Measurements from ENCODE around the gene SLC17A2. TPM values are rescaled to one million over a fixed set of nuclear protein-coding genes. Genes with fewer than 3 reads are reported as not detected.

SLC17A2 gene
- total and polyA plus RNA-seq, 12 donors: not detected

DNA sequence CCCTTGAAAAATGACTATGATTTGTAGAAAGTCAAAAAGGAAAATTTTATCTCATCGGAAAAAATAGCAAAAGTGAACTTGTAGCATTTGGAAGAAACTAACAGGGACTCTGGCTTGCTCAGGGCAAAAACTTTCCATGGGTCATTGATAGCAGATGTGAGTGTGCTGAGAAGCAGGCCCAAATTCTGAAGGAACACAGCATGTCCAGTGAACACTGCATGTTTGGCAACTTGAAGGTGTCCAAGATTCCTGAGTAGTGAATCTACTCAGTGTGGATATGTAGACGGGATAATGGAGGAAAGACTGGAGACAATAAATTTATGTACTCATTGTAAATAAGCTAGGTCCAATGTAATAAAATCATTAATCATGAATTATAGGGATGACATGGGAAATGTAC is 8.2 kb downstream of the SLC17A2 start:
- no peak for TF ChIP-seq CTCF (IDR thresholded peaks at IDR 0.05)
- intact Hi-C loops (cut with DNase I): no loop called here
- no peaks in the 10 kb centered on the region for H3K27me3 ChIP-seq
- DNase-seq: no peak
- no peaks in the 10 kb centered on the region for H3K36me3 ChIP-seq (replicated peaks in 1 of 2)
- 73 to 78% (median 74%) methylated on average over 2 of the region's 2 CpGs for WGBS, 4 donors
- no peak overlapping the region for H3K4me3 ChIP-seq
- H3K27ac ChIP-seq: no peak overlapping the region
- peaks cover 0 to 6% of the 10 kb centered on the region in 2 donors for H3K4me1 ChIP-seq (replicated peaks in 1 of 2)
- H3K9me3 ChIP-seq (replicated peaks in 1 of 3): no peaks in the 10 kb centered on the region

DNA sequence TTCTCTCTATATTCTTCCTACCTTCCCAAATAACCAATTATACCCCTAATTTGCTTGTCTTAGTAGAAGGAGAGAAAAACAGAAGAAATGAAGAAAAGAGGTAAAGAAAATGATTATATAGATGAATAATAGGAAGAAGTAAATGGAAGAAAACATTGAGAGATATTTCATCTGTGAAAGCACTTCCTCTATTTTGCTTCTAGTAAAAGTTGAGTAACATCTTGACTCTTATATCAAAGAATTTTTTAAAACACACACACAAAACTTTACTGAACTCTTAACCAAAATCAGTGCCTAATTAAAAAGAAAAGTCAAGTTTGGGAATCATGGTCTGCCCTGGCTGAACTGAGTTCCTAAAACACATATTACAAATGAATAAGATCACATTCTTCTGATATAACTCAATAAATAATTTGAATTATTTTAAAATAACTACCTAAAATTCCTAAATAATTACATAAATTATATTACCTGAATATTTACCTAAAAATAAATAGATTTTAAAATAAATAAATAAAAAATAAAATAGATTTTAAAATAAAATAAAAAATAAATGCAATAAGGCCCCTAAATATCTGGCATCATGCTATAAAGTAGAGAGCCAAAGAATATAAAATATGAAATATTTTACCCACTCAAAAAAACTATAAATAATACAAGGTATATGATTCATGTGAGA is 8.8 kb downstream of the SLC17A2 start:
- H3K4me1 ChIP-seq (replicated peaks in 1 of 2): no peaks in the 10 kb centered on the region
- H3K36me3 ChIP-seq (replicated peaks in 1 of 2): no peaks in the 10 kb centered on the region
- H3K27ac ChIP-seq: no peak overlapping the region
- no peak for DNase-seq
- no peak for TF ChIP-seq POLR2A (IDR thresholded peaks at IDR 0.05)
- TF ChIP-seq CTCF (IDR thresholded peaks at IDR 0.05): no peak
- no peak overlapping the region for H3K4me3 ChIP-seq
- no peaks in the 10 kb centered on the region for H3K27me3 ChIP-seq
- intact Hi-C loops (cut with DNase I): no loop called here
- H3K9me3 ChIP-seq (replicated peaks in 1 of 3): no peaks in the 10 kb centered on the region

- H3K4me1 ChIP-seq (replicated peaks in 1 of 2): no peaks in the 10 kb centered on the region
- no peak for DNase-seq
- TF ChIP-seq POLR2A (IDR thresholded peaks at IDR 0.05) (no peak), CTCF (IDR thresholded peaks at IDR 0.05) (no peak)
- 84 to 94% (median 89%) methylated on average over 5 of the region's 5 CpGs for WGBS, 4 donors
- peaks cover 9% of the 10 kb centered on the region for H3K27me3 ChIP-seq
- H3K36me3 ChIP-seq (replicated peaks in 1 of 2): no peaks in the 10 kb centered on the region
- H3K9me3 ChIP-seq (replicated peaks in 1 of 3): no peaks in the 10 kb centered on the region
- intact Hi-C loops (cut with DNase I): no loop called here
- H3K4me3 ChIP-seq: no peak overlapping the region
- no peak overlapping the region for H3K27ac ChIP-seq
These were observed 10.8 kb downstream of the SLC17A2 start for GRCh38 chr6:25919657-25920056.

- Histone ChIP-seq H3K4me3 (no peak overlapping the region), H3K27ac (no peak overlapping the region), H3K36me3 (replicated peaks in 1 of 2) (no peaks in the 10 kb centered on the region), H3K4me1 (replicated peaks in 1 of 2) (no peaks in the 10 kb centered on the region), H3K9me3 (replicated peaks in 1 of 3) (no peaks in the 10 kb centered on the region), H3K27me3 (peaks cover 9% of the 10 kb centered on the region)
- WGBS, 4 donors: 76 to 82% (median 77%) methylated on average over 5 of the region's 5 CpGs
- DNase-seq: no peak
- TF ChIP-seq POLR2A (IDR thresholded peaks at IDR 0.05) (no peak), CTCF (IDR thresholded peaks at IDR 0.05) (no peak)
- intact Hi-C loops (cut with DNase I): no loop called here
These were observed 12.3 kb downstream of the SLC17A2 start for GRCh38 chr6:25918083-25918683.
